Activated naive CD4-positive, alpha-beta T cell treated with anti-CD3 and anti-CD28 coated beads for 36 hours (primary cell): ENCODE results near the gene WHAMM. TPM values are rescaled to one million over a fixed set of nuclear protein-coding genes. Genes with fewer than 3 reads are reported as not detected.
A peak's percentile ranks its signal among the peaks of the same experiment; 100 is the strongest.
"Not testable (repeated sequence)": the region's sequence is repeated elsewhere in the genome, so short reads cannot be mapped to it uniquely, and the experiment has no call there.

Source experiments
- CTCF ChIA-PET: fragments of 350-600 bp; sonication (Branson Sonifier 250); formaldehyde crosslinking; loops from one replicate; lab custom pipeline; 2021; ENCODE audit warnings: antibody characterized with exemption; lab: Charles Lee
- DNase-seq: peaks from one replicate; pipeline ENCODE4 v3.0.0-alpha.2; 2020
- H3K27ac Mint-ChIP-seq: one replicate; pipeline ENCODE4 v1.8.0; 2021; ENCODE audit warnings: mild to moderate bottlenecking, mixed read lengths
- H3K27me3 Mint-ChIP-seq: one replicate; pipeline ENCODE4 v1.8.0; 2021; ENCODE audit warnings: low read depth, mixed read lengths
- H3K36me3 Mint-ChIP-seq: one replicate; pipeline ENCODE4 v1.8.0; 2021; ENCODE audit warnings: low read depth, mixed read lengths
- H3K4me1 Mint-ChIP-seq: one replicate; pipeline ENCODE4 v1.8.0; 2021; ENCODE audit warnings: low read depth, mixed read lengths
- H3K4me3 Mint-ChIP-seq: one replicate; pipeline ENCODE4 v1.8.0; 2021; ENCODE audit warnings: mild to moderate bottlenecking, moderate library complexity, mixed read lengths
- H3K9me3 Mint-ChIP-seq: one replicate; pipeline ENCODE4 v1.8.0; 2021; ENCODE audit warnings: mixed read lengths
- intact Hi-C: fragments of 100-400 bp; cut with micrococcal nuclease; formaldehyde crosslinking; loops from one replicate; pipeline ENCODE4 v1.15.1; 2023
- total RNA-seq, 2 experiments: library from RNA; stranded (reverse); gene quantifications; one replicate each; pipeline ENCODE4 v1.2.3, GENCODE V29; 2021

Gene WHAMM
- total RNA-seq, 2 experiments from 2014 or later: 3.7 to 5.7 TPM

DNA sequence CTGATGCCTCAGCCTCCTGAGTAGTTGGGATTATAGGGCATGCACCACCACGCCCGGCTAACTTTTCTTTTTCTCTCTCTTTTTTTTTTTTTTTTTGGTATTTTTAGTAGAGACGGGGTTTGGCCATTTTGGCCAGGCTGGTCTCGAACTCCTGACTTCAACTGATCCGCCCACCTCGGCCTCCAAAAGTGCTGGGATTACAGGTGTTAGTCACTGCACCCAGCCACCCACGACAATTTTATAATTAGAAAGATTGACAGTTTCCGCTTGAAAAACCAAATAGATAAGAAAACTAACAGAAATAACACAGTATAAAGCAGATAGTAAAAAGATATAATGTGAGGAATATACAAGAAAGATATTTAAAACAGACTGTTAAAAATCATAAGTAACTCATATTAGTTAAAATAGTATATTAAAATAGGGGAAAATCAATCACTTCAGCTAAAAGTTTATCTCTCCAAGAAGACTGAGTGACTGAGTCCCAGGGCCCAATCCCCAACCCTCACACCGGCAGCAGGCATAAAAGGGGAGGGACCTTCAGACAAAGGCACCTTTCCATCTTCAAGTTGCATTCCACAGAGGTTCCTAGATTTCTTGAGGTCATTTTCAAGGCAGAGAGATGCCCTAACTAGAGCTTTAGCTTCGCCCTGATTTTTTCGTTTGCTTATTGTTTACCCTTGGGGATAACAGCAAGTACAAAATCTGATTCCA, 1.4 kb upstream of the WHAMM start:
- Mint-ChIP-seq H3K4me3 (no peak overlapping the region), H3K27me3 (no peaks in the 10 kb centered on the region), H3K36me3 (peaks cover 8% of the 10 kb centered on the region), H3K4me1 (peaks cover 26% of the 10 kb centered on the region), H3K9me3 (no peaks in the 10 kb centered on the region), H3K27ac (no peak overlapping the region)
- no peak for DNase-seq
- intact Hi-C loops: no loop called here
- CTCF ChIA-PET: no interaction called here

DNA sequence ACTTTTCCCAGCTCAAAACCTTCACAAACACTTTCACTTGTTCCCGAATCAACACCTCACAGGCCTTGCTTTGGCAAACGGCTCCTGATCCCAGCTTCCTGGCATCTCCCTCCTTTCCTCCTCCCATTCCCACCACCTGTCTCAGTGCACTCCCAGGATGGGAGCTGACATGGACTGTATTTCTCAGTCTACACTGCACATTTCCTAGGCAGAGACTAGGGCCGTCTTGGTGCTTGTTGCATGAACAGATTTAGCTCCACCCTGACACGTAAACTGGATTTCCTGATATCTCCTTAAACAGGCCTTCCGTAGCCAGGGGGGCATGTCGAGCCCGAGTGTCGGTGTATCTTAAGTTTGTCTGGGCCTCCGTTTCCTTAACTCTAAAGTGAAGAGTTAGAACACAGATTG, 790 bp upstream of the WHAMM start:
- CTCF ChIA-PET: no interaction called here
- H3K4me3 Mint-ChIP-seq: no peak overlapping the region
- H3K36me3 Mint-ChIP-seq: peaks cover 8% of the 10 kb centered on the region
- intact Hi-C loops: loop anchor here (1.0 kb wide), 2 partner anchors 58 to 128 kb away; no protein-coding TSS in a partner anchor
- no peak overlapping the region for H3K27ac Mint-ChIP-seq
- H3K9me3 Mint-ChIP-seq: no peaks in the 10 kb centered on the region
- DNase-seq: no peak
- peaks cover 26% of the 10 kb centered on the region for H3K4me1 Mint-ChIP-seq
- H3K27me3 Mint-ChIP-seq: no peaks in the 10 kb centered on the region

DNA sequence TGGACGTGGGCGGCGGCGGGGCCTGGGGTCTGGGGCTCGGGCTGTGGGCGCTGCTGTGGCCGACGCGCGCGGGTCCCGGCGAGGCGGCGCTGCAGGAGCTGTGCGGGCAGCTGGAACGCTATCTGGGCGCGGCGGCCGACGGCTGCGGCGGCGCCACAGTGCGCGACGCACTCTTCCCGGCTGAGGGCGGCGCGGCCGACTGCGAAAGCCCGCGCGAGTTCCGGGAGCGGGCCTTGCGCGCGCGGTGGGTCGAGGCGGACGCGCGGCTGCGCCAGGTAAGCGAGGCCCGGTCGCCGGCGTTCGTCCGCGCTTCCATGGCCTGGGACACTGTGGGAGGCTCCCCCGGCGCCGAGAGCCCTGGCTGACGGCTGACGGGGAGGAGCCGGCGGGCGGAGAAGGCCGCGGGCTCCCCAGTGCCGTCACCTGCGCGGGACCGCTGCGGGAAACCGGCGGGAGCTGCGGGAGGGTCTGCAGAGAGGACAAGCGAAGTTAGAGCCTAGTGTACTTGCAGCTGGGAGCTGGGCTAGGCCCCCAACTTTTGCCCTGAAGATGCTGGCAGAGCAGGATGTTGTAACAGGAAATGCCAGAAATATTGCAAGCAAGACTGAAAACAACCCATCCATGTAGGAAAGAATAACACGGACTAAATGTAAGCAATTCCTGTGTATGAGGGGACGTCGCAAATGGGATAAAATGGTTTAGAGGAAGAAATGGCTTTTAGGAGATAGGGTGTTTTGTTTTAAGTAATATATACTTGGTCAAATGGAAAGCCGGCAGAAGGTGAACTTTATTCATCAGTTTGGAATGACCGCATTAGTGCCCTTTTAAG, 847 bp downstream of the WHAMM start:
- DNase-seq: peak; percentile 23
- Mint-ChIP-seq H3K27ac (peak overlapping the region; percentile 86), H3K9me3 (no peaks in the 10 kb centered on the region), H3K36me3 (peaks cover 18% of the 10 kb centered on the region), H3K4me1 (peaks cover 28% of the 10 kb centered on the region), H3K4me3 (peak overlapping the region; percentile 87), H3K27me3 (no peaks in the 10 kb centered on the region)
- intact Hi-C loops: loop anchor here (1.0 to 10.0 kb wide), 3 partner anchors 176 to 1515 kb away; partner anchors contain the start of gene RAMAC
- CTCF ChIA-PET: interaction anchor here (0.6 to 0.7 kb wide), 2 partner anchors 14 to 280 kb away, joined by 3 to 4 read pairs; no protein-coding TSS in a partner anchor

DNA sequence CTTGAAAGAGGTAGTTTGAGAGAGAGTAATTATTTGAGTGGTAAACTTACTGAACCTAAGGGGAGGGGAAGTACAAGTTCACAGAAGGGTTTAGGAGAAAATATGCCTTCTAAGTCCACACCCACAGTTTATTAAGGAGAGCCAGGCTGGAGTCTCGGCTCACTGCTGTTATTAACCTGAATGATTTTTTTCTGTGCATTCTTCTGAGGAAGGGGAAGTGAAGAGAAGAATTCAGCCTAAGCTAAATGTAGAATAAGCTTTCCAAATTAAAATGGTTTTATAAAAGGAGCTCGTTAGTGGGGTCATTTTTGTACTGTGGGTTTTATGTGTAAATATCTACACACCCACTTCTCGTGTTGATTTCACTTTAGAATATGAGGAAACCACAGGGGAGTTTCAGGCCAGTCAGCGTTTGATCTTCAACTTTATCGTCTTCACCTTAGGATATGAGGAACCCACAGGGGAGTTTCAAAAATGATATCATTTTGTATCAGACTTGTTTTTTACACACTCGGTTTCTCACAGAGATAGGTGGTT, 1.5 kb downstream of the WHAMM start:
- Mint-ChIP-seq H3K27ac (peak overlapping the region; percentile 86), H3K27me3 (no peaks in the 10 kb centered on the region), H3K36me3 (peaks cover 25% of the 10 kb centered on the region), H3K9me3 (no peaks in the 10 kb centered on the region), H3K4me3 (peak overlapping the region; percentile 87), H3K4me1 (peaks cover 30% of the 10 kb centered on the region)
- CTCF ChIA-PET: interaction anchor here (0.6 to 0.9 kb wide), 3 partner anchors 13 to 280 kb away, joined by 3 to 4 read pairs (median 3); no protein-coding TSS in a partner anchor
- intact Hi-C loops: loop anchor here (1.0 to 10.0 kb wide), 8 partner anchors 21 to 1516 kb away; partner anchors contain the start of genes BTBD1, C15orf40, RAMAC and RPS17
- DNase-seq: peak; percentile 73

DNA sequence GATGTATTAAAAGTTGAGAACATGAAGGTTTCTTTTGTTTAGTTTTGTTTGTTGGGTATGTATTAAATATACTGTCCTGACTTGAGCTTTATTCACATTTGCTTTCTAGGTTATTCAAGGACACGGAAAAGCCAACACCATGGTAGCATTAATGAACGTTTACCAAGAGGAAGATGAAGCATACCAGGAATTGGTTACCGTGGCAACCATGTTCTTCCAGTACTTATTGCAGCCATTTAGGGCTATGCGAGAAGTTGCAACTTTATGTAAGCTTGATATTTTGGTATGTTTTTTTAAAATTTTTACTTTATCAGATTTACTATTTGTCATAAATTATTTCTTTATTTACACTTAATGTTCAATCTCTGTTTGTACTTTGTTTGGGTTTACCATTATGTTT, 3.6 kb downstream of the WHAMM start:
- intact Hi-C loops: loop anchor here (10.0 kb wide), 1 partner anchor 1518 kb away; no protein-coding TSS in a partner anchor
- DNase-seq: no peak
- peaks cover 32% of the 10 kb centered on the region for H3K4me1 Mint-ChIP-seq
- no peak overlapping the region for H3K27ac Mint-ChIP-seq
- no peaks in the 10 kb centered on the region for H3K9me3 Mint-ChIP-seq
- peaks cover 34% of the 10 kb centered on the region for H3K36me3 Mint-ChIP-seq
- CTCF ChIA-PET: no interaction called here
- no peaks in the 10 kb centered on the region for H3K27me3 Mint-ChIP-seq
- no peak overlapping the region for H3K4me3 Mint-ChIP-seq

DNA sequence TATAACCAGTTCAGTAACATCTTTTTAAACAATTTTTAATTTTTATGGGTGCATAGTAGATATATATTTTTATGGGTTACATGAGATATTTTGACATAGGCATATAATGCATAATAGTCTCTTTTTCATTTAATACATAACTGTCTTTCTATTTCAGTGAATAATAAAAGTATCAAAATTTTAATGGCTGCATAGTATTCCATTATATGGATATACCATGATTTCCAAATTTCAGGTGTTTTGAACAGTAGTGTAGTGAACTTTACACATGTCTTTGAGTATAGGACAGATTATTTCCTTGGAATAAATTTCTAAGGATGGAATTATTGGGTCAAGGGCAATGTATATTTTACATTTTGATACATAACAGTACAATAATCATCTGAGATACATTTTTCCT, 10.7 kb downstream of the WHAMM start:
- DNase-seq: no peak
- CTCF ChIA-PET: no interaction called here
- Mint-ChIP-seq H3K36me3 (peaks cover 43% of the 10 kb centered on the region), H3K4me3 (no peak overlapping the region), H3K9me3 (no peaks in the 10 kb centered on the region), H3K27me3 (no peaks in the 10 kb centered on the region), H3K27ac (no peak overlapping the region), H3K4me1 (peaks cover 5% of the 10 kb centered on the region)
- intact Hi-C loops: no loop called here

DNA sequence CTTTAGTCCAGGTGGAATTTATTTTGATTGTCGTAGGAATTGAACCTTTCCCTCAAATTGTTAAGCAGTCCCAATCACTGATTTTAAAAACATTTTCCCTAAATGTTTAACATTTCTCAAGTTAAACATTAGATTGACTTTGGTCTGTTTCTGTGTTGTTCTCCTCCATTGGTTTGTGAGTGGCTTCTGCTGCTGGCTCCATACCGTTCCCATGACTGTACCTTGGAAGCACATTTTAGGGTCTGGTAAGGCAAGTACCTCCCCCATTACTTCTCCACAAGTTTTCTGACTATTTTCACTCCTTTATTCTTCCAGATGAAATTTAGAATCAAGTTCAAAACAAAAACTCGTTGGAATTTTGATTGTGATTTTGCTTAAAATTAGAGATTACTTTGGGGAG, 12.0 kb downstream of the WHAMM start:
- CTCF ChIA-PET, intact Hi-C loops, H3K27me3 Mint-ChIP-seq, H3K27ac Mint-ChIP-seq, H3K4me1 Mint-ChIP-seq, DNase-seq, H3K9me3 Mint-ChIP-seq, H3K4me3 Mint-ChIP-seq: not testable (repeated sequence)
- peaks cover 42% of the 10 kb centered on the region for H3K36me3 Mint-ChIP-seq

DNA sequence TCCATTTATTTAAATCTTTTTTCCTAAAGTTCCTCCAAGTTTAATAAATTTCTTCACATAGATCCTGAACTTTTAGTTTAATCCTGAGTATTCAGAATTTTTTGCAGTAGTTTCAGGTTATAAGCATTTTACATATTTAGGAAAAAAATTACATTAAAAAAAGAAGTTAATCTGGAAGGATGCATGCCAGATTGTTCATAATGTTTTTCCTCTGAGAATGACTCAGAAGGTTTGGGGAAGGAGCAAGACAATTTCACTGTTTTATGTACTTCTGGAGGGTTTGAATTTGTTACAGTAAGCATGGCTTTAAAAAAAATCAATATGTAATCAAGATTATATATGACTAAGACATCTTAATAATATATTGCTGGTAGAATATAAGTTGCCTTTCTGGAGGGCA, 12.4 kb downstream of the WHAMM start:
- H3K27me3 Mint-ChIP-seq, CTCF ChIA-PET, intact Hi-C loops, DNase-seq, H3K27ac Mint-ChIP-seq, H3K4me1 Mint-ChIP-seq, H3K4me3 Mint-ChIP-seq, H3K9me3 Mint-ChIP-seq: not testable (repeated sequence)
- peaks cover 41% of the 10 kb centered on the region for H3K36me3 Mint-ChIP-seq

DNA sequence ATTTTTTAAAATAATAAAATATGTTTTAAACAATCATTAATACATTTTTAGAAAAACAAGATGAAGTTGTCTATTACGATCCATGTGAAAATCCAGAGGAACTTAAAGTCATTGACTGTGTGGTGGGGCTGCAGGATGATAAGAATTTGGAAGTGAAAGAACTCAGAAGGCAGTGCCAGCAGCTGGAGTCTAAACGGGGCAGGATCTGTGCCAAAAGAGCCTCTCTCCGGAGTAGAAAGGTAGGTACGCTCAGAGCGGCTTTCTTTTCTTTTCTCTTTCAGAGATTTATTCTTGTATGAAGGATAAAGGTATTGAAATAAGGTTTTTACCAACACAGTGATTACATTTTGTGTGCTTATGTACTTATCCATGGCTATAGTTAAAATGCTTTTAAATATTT, 13.6 kb downstream of the WHAMM start:
- CTCF ChIA-PET: no interaction called here
- H3K27ac Mint-ChIP-seq: no peak overlapping the region
- H3K9me3 Mint-ChIP-seq: no peaks in the 10 kb centered on the region
- peaks cover 3% of the 10 kb centered on the region for H3K4me1 Mint-ChIP-seq
- H3K4me3 Mint-ChIP-seq: no peak overlapping the region
- intact Hi-C loops: no loop called here
- no peak for DNase-seq
- H3K27me3 Mint-ChIP-seq: no peaks in the 10 kb centered on the region
- peaks cover 41% of the 10 kb centered on the region for H3K36me3 Mint-ChIP-seq

DNA sequence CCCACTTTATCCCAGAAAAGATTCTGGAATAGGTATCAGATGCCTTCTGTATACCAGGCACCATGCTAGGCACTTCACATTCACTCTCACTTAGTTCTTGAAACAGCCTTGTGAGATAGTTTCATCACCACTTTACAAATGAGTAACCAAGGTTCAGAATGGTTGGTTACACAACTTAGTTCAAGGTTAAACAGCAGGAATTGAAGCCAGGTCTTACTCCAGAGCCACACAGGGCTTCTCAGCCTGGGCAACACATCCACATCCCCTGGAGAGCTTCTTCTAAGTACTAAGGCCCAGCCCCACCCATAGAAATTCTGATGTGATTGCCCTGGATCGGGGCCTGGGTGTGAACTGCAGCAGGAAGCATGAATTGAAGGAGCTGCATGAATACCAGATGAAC, 18.6 kb downstream of the WHAMM start:
- H3K9me3 Mint-ChIP-seq: no peaks in the 10 kb centered on the region
- intact Hi-C loops: no loop called here
- no peaks in the 10 kb centered on the region for H3K27me3 Mint-ChIP-seq
- H3K4me1 Mint-ChIP-seq: peaks cover 24% of the 10 kb centered on the region
- H3K4me3 Mint-ChIP-seq: no peak overlapping the region
- H3K36me3 Mint-ChIP-seq: peaks cover 47% of the 10 kb centered on the region
- no peak for DNase-seq
- H3K27ac Mint-ChIP-seq: no peak overlapping the region
- CTCF ChIA-PET: interaction anchor here (0.8 kb wide), 1 partner anchor 178 kb away, joined by 3 read pairs; no protein-coding TSS in a partner anchor

DNA sequence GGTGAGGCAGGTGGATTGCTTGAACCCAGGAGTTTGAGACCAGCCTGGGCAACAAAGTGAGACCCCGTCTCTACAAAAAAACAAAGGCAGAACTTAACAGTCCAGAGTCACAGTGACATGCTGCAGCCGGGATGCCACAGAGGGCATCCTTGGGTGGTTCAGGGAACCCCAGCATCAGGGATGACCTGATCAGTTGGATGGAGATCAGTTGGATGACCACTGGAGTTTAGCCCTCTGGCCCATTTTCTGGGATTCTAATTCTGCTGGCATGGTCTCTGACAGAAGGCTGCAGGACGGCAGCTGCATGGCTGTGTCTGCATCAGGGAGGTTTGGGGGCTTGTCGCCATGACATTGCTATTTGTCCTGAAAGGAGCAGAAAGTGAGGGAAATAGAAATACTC, 19.8 kb downstream of the WHAMM start:
- no peak overlapping the region for H3K4me3 Mint-ChIP-seq
- H3K4me1 Mint-ChIP-seq: peaks cover 27% of the 10 kb centered on the region
- no peak overlapping the region for H3K27ac Mint-ChIP-seq
- H3K27me3 Mint-ChIP-seq: no peaks in the 10 kb centered on the region
- peaks cover 54% of the 10 kb centered on the region for H3K36me3 Mint-ChIP-seq
- intact Hi-C loops: no loop called here
- CTCF ChIA-PET: no interaction called here
- DNase-seq: no peak
- no peaks in the 10 kb centered on the region for H3K9me3 Mint-ChIP-seq

DNA sequence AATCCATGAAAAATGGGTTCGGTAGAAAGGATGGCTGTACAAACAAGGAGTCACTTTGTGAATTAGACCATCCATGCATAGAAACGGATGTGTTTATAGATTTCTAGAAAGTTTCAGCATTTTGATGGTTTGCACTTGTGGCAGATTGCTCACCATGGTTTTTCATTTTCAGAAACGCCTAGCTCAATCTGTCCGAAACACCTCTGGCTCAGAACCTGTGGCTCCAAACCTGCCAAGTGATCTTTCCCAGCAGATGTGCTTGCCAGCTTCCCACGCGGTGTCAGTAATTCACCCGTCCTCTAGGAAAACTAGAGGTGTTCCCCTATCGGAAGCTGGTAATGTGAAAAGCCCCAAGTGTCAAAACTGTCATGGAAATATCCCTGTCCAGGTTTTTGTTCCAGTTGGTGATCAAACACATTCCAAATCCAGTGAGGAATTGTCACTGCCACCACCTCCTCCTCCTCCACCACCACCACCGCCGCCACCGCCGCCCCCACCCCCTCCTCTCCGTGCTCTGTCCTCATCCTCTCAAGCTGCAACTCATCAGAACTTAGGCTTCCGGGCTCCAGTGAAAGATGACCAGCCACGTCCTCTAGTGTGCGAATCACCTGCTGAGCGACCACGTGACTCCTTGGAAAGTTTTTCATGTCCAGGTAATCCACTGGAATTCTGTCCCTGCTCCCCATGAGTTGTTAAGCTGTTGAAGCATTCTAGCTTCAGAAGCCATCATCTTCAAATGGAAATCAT, 21.2 kb downstream of the WHAMM start:
- Mint-ChIP-seq H3K4me3 (no peak overlapping the region), H3K27ac (no peak overlapping the region), H3K27me3 (no peaks in the 10 kb centered on the region), H3K9me3 (no peaks in the 10 kb centered on the region), H3K36me3 (peaks cover 59% of the 10 kb centered on the region), H3K4me1 (peaks cover 27% of the 10 kb centered on the region)
- no peak for DNase-seq
- intact Hi-C loops: no loop called here
- CTCF ChIA-PET: no interaction called here
